Fibroblast of lung (primary cell): ENCODE results near the gene COL4A1.

Experiments
- EZH2 ChIP-seq: IDR thresholded peaks from 2 replicates; pipeline ENCODE4 v1.5.1; 2012; ENCODE audit warnings: low read length, control low read depth, mild to moderate bottlenecking; ENCODE audit errors: missing control alignments
- TF ChIP-seq, protein P1 (sequence below), 2 donors: IDR thresholded peaks in 1 of 2; conservative IDR thresholded peaks in 1 of 2; 1 replicate in 1 of 2; 2 replicates in 1 of 2; pipeline ENCODE4 v1.5.1; 2011 to 2012; ENCODE audit warnings: low read length in 2 of 2, control low read depth in 1 of 2, inconsistent platforms in 1 of 2, low read depth in 1 of 2, mild to moderate bottlenecking in 1 of 2

DNA sequence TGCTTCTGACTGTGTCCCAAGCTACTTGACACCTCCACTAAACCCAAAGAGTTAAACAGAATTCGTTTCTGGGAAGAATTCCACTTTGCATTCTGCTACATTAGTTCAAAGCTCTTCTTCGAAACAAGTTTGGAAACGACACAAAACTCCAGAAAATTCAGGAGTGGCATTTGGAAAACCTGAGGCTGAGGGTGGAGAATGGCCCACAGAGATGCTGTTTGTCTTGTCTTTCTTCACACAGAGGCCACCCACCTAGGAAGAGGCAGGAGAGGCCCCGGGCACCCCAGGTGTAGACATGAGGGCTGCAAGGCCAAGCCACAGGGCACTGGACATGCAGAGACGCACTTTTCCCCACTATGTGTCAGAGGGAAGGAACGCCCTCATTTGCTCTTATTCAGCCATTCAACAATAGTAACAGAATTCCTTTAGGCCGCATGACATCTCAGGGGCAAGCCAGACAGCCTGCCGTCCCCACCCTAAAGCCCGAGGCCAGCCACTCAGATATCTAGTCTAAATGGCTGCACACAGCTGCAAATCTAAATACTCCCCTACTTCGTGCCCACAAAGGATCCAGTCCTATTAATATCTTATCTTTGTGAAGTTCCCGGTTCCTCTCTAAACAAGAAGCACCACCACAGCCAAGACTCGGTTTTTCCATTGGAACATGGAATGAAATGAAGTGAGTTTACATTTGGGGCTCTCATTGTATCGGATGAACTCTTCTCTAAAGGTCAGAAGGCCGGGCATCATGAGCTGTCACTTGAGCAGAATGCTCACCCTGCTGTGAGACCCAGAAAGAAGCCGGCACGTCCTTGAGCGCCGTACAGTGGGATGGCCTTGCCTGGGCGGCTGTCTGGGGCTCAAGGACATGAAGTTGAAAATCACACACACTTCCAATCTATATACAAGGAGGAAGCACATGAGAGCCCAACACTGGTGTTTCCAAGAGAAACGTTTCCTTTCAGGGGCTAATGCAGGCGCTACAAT is 19.8 kb downstream of the COL4A1 start:
- TF ChIP-seq, protein P1, sequence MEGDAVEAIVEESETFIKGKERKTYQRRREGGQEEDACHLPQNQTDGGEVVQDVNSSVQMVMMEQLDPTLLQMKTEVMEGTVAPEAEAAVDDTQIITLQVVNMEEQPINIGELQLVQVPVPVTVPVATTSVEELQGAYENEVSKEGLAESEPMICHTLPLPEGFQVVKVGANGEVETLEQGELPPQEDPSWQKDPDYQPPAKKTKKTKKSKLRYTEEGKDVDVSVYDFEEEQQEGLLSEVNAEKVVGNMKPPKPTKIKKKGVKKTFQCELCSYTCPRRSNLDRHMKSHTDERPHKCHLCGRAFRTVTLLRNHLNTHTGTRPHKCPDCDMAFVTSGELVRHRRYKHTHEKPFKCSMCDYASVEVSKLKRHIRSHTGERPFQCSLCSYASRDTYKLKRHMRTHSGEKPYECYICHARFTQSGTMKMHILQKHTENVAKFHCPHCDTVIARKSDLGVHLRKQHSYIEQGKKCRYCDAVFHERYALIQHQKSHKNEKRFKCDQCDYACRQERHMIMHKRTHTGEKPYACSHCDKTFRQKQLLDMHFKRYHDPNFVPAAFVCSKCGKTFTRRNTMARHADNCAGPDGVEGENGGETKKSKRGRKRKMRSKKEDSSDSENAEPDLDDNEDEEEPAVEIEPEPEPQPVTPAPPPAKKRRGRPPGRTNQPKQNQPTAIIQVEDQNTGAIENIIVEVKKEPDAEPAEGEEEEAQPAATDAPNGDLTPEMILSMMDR (conservative IDR thresholded peaks at IDR 0.05 in 1 of 2, IDR thresholded peaks at IDR 0.05 in 1 of 2; ENCODE audit: low read depth in 1 of 2, low read length in 2 of 2): no peak
- TF ChIP-seq EZH2: no peak
